CD14-positive monocyte (primary cell): ENCODE data around the gene LDHAL6A. TPM values are rescaled to one million over a fixed set of nuclear protein-coding genes. Genes with fewer than 3 reads are reported as not detected.

ENCODE experiments used
- DNase-seq, 3 donors: peaks; one replicate each; pipeline ENCODE4 v3.0.0-alpha.2; 2011 to 2022
- H2AFZ ChIP-seq: 2 replicates; pipeline ENCODE4 v1.6.0; 2012; ENCODE audit warnings: mild to moderate bottlenecking, low read depth, low read length, inconsistent platforms; ENCODE audit not compliant: insufficient read depth, poor library complexity, severe bottlenecking
- H3K27ac ChIP-seq, 2 donors: 1 replicate in 1 of 2; 2 replicates in 1 of 2; pipeline ENCODE4 v1.5.1; 2012 to 2013; ENCODE audit warnings: low read length in 2 of 2, control low read depth in 1 of 2, inconsistent platforms in 1 of 2, low read depth in 1 of 2, mild to moderate bottlenecking in 1 of 2
- H3K27me3 ChIP-seq, 2 donors: one replicate each; pipeline versions ENCODE4 v1.6.0 to v1.6.1; 2011 to 2013; ENCODE audit warnings: low read length in 2 of 2; ENCODE audit not compliant: control insufficient read depth in 2 of 2, insufficient read depth in 2 of 2
- H3K36me3 ChIP-seq, 2 donors: replicated peaks in 1 of 2; 1 replicate in 1 of 2; 2 replicates in 1 of 2; pipeline versions ENCODE4 v1.5.1 to v1.6.1; 2012 to 2013; ENCODE audit warnings: low read length in 2 of 2, control low read depth in 1 of 2, inconsistent platforms in 1 of 2, mild to moderate bottlenecking in 1 of 2; ENCODE audit not compliant: insufficient read depth in 2 of 2, control insufficient read depth in 1 of 2
- H3K4me1 ChIP-seq, 2 donors: 1 replicate in 1 of 2; 2 replicates in 1 of 2; pipeline versions ENCODE4 v1.5.1 to v1.6.1; 2012 to 2013; ENCODE audit warnings: low read length in 2 of 2, control low read depth in 1 of 2, inconsistent platforms in 1 of 2, mild to moderate bottlenecking in 1 of 2, moderate library complexity in 1 of 2; ENCODE audit not compliant: insufficient read depth in 2 of 2, control insufficient read depth in 1 of 2
- H3K4me2 ChIP-seq: replicated peaks from 2 replicates; pipeline ENCODE3; 2012; ENCODE audit warnings: low read length, moderate library complexity, mild to moderate bottlenecking; ENCODE audit not compliant: poor library complexity, severe bottlenecking; ENCODE audit errors: extremely low read depth
- H3K4me3 ChIP-seq, 3 experiments: fragments of 200-600 bp in 1 of 3; sonication (generic) in 1 of 3; replicated peaks in 1 of 3; 1 replicate in 2 of 3; 2 replicates in 1 of 3; pipeline ENCODE4 v1.5.1; 2011 to 2013; ENCODE audit warnings: low read length in 3 of 3, mild to moderate bottlenecking in 3 of 3, control low read depth in 2 of 3, low read depth in 2 of 3, inconsistent platforms in 1 of 3, moderate library complexity in 1 of 3
- H3K79me2 ChIP-seq: 2 replicates; pipeline ENCODE4 v1.6.0; 2012; ENCODE audit warnings: mild to moderate bottlenecking, control low read depth, inconsistent platforms, low read length, moderate library complexity; ENCODE audit not compliant: insufficient read depth
- H3K9ac ChIP-seq: 2 replicates; pipeline ENCODE4 v1.6.0; 2017; ENCODE audit warnings: low read length, mild to moderate bottlenecking; ENCODE audit not compliant: insufficient read depth, poor library complexity, severe bottlenecking
- H3K9me3 ChIP-seq, 2 donors: replicated peaks in 1 of 2; 1 replicate in 1 of 2; 2 replicates in 1 of 2; pipeline versions ENCODE4 v1.5.1 to v1.6.1; 2012 to 2013; ENCODE audit warnings: low read length in 2 of 2, control low read depth in 1 of 2; ENCODE audit not compliant: control insufficient read depth in 1 of 2, insufficient read depth in 1 of 2
- H4K20me1 ChIP-seq: 2 replicates; pipeline ENCODE4 v1.6.0; 2012; ENCODE audit warnings: mild to moderate bottlenecking, low read length, control low read depth, moderate library complexity; ENCODE audit not compliant: insufficient read depth
- H3K27ac Mint-ChIP-seq, 7 donors: one replicate each; pipeline ENCODE4 v1.8.0; 2020; ENCODE audit warnings: mild to moderate bottlenecking in 7 of 7, mixed read lengths in 7 of 7, moderate library complexity in 6 of 7, inconsistent platforms in 2 of 7
- H3K27me3 Mint-ChIP-seq, 3 donors: one replicate each; pipeline ENCODE4 v1.8.0; 2021 to 2022; ENCODE audit warnings: low read depth in 3 of 3, mild to moderate bottlenecking in 3 of 3, mixed read lengths in 3 of 3, moderate library complexity in 3 of 3, inconsistent platforms in 1 of 3
- H3K36me3 Mint-ChIP-seq, 2 donors: one replicate each; pipeline ENCODE4 v1.8.0; 2020; ENCODE audit warnings: mixed read lengths in 2 of 2, inconsistent platforms in 1 of 2, mild to moderate bottlenecking in 1 of 2
- H3K4me1 Mint-ChIP-seq: one replicate; pipeline ENCODE4 v1.8.0; 2020; ENCODE audit warnings: mild to moderate bottlenecking, mixed read lengths
- H3K4me3 Mint-ChIP-seq, 2 donors: one replicate each; pipeline ENCODE4 v1.8.0; 2020; ENCODE audit warnings: mild to moderate bottlenecking in 2 of 2, mixed read lengths in 2 of 2, moderate library complexity in 1 of 2
- H3K9me3 Mint-ChIP-seq, 7 donors: one replicate each; pipeline ENCODE4 v1.8.0; 2020 to 2022; ENCODE audit warnings: mixed read lengths in 7 of 7, mild to moderate bottlenecking in 6 of 7, moderate library complexity in 6 of 7, inconsistent platforms in 2 of 7
- WGBS: methylation state at CpG from one replicate; pipeline ENCODE4 v1.1.5; 2013; ENCODE audit warnings: missing lambda C conversion rate; ENCODE audit not compliant: insufficient coverage; 5-methylcytosine and 5-hydroxymethylcytosine counted together
- intact Hi-C, 2 donors: fragments of 100-400 bp; cut with micrococcal nuclease; formaldehyde crosslinking; loops; one replicate each; pipeline versions ENCODE4 v1.15.0 to v1.15.1; 2023
- polyA plus RNA-seq, 3 donors: library from polyadenylated mRNA; depleted of rRNA in 1 of 3; unstranded in 2 of 3; stranded (reverse) in 1 of 3; fragments of 300-500 nt in 2 of 3; fragments of >200 nt in 1 of 3; fragmentation: Illumina TruSeq in 2 of 3; gene quantifications; 1 replicate in 2 of 3; 2 replicates in 1 of 3; pipeline ENCODE4 v1.2.3, GENCODE V29; 2012 to 2021
- TF ChIP-seq, protein P1 (sequence below): fragments of 200-600 bp; IDR thresholded peaks from one replicate; pipeline ENCODE4 v1.8.0; 2022; ENCODE audit warnings: antibody characterized with exemption, mild to moderate bottlenecking

Gene LDHAL6A
- polyA plus RNA-seq, 3 donors, result not detected

GRCh38 chr11:18468059-18468458 is 12.4 kb downstream of the LDHAL6A start:
- WGBS, result no CpG with 5 or more reads among the region's 2 CpGs
- no peaks in the 10 kb centered on the region for H3K9me3 ChIP-seq
- H3K27me3 Mint-ChIP-seq, result peaks cover 0 to 3% (median 0%) of the 10 kb centered on the region in 3 donors

DNA sequence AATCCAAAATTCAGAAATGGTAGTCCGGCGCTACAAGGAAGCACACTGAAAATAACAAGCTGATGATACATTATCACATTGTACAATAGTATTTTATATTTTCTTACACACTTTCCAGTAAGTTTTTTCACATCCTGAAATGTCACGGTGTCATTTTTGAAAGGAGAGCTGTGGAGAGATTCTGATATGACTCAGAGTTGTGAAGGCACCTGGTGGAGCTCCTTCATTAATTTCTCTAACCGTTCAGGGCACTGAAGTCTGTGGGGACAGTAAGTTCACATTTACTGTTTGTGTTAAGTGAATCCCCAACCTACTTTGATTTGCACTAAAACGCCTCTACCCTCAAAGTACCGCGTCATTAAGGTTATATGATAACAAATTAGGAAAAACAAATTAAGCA is 13.3 kb downstream of the LDHAL6A start:
- intact Hi-C loops, result no loop called here
- Mint-ChIP-seq H3K27ac (no peak overlapping the region), H3K36me3 (peaks cover 20% of the 10 kb centered on the region in 2 donors), H3K4me3 (no peak overlapping the region), H3K27me3 (peaks cover 0 to 3% (median 0%) of the 10 kb centered on the region in 3 donors), H3K9me3 (no peaks in the 10 kb centered on the region), H3K4me1 (no peaks in the 10 kb centered on the region)
- Histone ChIP-seq H3K27me3 (no peaks in the 10 kb centered on the region), H3K4me2 (no peak overlapping the region), H3K27ac (no peak overlapping the region), H2AFZ (no peak overlapping the region), H3K79me2 (no peaks in the 10 kb centered on the region), H3K4me3 (no peak overlapping the region), H3K36me3 (peaks cover 3 to 19% of the 10 kb centered on the region in 2 donors), H3K4me1 (no peaks in the 10 kb centered on the region), H3K9me3 (no peaks in the 10 kb centered on the region), H4K20me1 (no peaks in the 10 kb centered on the region), H3K9ac (no peak overlapping the region)
- TF ChIP-seq, protein P1, sequence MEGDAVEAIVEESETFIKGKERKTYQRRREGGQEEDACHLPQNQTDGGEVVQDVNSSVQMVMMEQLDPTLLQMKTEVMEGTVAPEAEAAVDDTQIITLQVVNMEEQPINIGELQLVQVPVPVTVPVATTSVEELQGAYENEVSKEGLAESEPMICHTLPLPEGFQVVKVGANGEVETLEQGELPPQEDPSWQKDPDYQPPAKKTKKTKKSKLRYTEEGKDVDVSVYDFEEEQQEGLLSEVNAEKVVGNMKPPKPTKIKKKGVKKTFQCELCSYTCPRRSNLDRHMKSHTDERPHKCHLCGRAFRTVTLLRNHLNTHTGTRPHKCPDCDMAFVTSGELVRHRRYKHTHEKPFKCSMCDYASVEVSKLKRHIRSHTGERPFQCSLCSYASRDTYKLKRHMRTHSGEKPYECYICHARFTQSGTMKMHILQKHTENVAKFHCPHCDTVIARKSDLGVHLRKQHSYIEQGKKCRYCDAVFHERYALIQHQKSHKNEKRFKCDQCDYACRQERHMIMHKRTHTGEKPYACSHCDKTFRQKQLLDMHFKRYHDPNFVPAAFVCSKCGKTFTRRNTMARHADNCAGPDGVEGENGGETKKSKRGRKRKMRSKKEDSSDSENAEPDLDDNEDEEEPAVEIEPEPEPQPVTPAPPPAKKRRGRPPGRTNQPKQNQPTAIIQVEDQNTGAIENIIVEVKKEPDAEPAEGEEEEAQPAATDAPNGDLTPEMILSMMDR, result no peak
- no peak for DNase-seq
- WGBS, result no CpG with 5 or more reads among the region's 7 CpGs

More at GRCh38 chr11:18468059-18468458, 12.4 kb downstream of the LDHAL6A start:
- peaks cover 0 to 10% of the 10 kb centered on the region in 2 donors for H3K36me3 ChIP-seq
- H3K4me2 ChIP-seq, result no peak overlapping the region
- DNase-seq, result no peak
- no peaks in the 10 kb centered on the region for H3K27me3 ChIP-seq
- H3K4me3 ChIP-seq, result no peak overlapping the region
- Mint-ChIP-seq H3K36me3 (peaks cover 14% of the 10 kb centered on the region in 2 donors), H3K27ac (no peak overlapping the region), H3K4me3 (no peak overlapping the region), H3K9me3 (no peaks in the 10 kb centered on the region), H3K4me1 (no peaks in the 10 kb centered on the region)
- H3K4me1 ChIP-seq, result no peaks in the 10 kb centered on the region
- TF ChIP-seq, protein P1, result no peak
- H2AFZ ChIP-seq, result no peak overlapping the region
- H3K79me2 ChIP-seq, result no peaks in the 10 kb centered on the region
- intact Hi-C loops, result no loop called here
- H3K9ac ChIP-seq, result no peak overlapping the region
- H4K20me1 ChIP-seq, result no peaks in the 10 kb centered on the region
- no peak overlapping the region for H3K27ac ChIP-seq
